GM18520 (cell line): ENCODE measurements around the gene ZNF451.
"Not testable (repeated sequence)": the region's sequence is repeated elsewhere in the genome, so short reads cannot be mapped to it uniquely, and the experiment has no call there.

Experiments
- ATAC-seq: cut with Tn5 transposase; IDR thresholded peaks from one replicate; pipeline ENCODE4 v1.9.1; 2021; ENCODE audit not compliant: unreplicated experiment

ZNF451 gene

DNA sequence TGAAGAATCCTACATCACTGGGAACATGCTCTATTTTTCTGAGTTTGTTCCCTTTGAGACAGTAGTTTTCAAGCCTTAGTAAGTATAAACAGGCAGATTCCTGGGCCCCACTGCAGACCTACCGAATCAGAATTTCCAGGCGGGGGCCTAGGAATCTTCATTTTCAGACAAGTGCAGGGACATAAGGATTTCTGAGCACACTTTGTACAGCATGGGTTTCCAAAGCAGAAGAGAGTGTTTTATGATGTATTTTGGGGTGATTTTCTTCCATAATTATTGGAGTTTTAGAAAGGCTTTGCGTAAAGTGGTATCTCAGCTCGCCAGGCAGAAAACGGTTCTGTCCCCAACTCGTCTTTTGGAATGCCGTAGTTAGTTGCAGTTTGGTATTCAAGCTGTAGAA is 1.4 kb downstream of the ZNF451 start:
- not testable (repeated sequence) for ATAC-seq

- ATAC-seq = no peak
Observed at GRCh38 chr6:57094689-57095088, 4.7 kb downstream of the ZNF451 start.

GRCh38 chr6:57097596-57097995 is 7.6 kb downstream of the ZNF451 start:
- ATAC-seq = no peak

- ATAC-seq = no peak
Observed at GRCh38 chr6:57102976-57103375, 13.0 kb downstream of the ZNF451 start.

GRCh38 chr6:57104336-57104735 is 14.3 kb downstream of the ZNF451 start:
- no peak for ATAC-seq

DNA sequence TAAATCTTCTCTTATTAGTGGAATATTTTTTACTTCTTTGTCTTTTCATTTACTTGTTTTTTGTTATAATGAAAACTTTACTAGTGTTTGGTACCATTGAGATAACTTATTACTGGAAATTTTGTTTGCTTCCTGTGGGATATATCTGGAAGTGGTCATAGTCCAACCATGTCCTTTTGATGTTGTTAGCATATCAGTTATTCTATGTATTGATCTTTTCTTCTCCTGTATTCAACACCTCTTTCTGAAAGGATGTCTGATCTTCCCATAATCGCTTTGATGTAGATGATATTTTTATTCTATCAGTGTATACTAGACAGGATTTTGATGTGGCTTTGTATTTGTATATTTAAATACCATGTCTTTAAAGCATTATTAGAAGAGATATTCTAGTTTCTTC is 17.0 kb downstream of the ZNF451 start:
- no peak for ATAC-seq

- ATAC-seq = peak; percentile 76
Observed at GRCh38 chr6:57108691-57109090, 18.7 kb downstream of the ZNF451 start.

GRCh38 chr6:57109880-57110279 is 19.9 kb downstream of the ZNF451 start:
- no peak for ATAC-seq

- ATAC-seq = no peak
Observed at GRCh38 chr6:57113105-57113504, 23.1 kb downstream of the ZNF451 start.

DNA sequence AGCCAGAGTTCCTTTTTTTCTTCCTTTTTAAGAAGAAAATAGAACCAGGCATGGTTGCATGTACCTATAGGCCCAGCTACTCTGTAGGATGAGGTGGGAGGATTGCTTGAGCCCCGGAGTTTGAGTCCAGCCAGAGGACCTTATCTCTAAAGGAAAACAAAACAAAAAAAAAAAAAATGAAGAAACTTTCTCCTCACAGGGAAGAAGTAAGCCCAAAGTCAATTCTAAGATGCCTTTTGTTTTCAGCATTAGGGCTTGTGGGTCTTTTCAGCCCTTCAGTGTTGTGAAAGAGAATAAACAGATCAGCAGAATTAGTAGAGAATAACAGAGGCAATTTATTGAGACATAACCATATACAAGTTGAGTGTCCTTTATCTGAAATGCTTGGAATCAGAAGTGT is 26.8 kb downstream of the ZNF451 start:
- no peak for ATAC-seq

DNA sequence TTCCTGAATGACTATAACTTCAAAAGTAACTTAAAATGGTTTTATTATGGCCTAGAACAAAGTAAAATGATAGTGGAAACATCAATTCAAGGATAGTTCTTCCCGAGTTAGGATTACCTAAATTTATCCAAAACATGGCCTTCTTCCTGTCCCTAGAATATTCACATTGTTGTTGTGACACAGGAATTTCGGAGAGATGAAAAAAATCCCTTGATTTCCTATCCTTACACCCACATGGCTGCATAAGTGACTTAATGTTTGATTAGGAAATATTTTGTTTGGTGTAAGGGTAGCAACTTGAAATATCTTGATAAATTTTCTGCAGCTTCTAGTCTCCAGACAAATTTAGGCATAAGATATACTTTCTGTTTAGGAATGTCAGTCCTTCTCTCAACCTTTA is 27.8 kb downstream of the ZNF451 start:
- ATAC-seq = no peak

DNA sequence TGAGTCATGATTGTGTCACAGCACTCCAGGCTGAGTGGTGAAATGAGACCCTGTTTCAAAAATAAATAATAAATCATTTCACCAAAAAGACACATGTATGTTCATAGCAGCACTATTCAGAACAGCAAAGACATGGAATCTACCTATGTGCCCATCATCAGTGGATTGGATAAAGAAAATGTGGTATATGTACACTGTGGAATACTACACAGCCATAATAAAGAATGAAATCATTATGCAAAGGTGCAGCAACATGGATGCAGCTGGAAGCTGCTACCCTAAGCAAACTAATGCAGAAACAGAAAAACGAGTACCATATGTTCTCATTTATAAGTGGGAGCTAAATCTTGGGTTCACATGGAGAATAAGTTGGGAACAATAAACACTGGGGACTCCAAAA is 33.1 kb downstream of the ZNF451 start:
- no peak for ATAC-seq

GRCh38 chr6:57127763-57128162 is 37.8 kb downstream of the ZNF451 start:
- no peak for ATAC-seq

- no peak for ATAC-seq
Observed at GRCh38 chr6:57130661-57131177, 40.7 kb downstream of the ZNF451 start.

- ATAC-seq = no peak
Observed at GRCh38 chr6:57134954-57135353, 45.0 kb downstream of the ZNF451 start.

DNA sequence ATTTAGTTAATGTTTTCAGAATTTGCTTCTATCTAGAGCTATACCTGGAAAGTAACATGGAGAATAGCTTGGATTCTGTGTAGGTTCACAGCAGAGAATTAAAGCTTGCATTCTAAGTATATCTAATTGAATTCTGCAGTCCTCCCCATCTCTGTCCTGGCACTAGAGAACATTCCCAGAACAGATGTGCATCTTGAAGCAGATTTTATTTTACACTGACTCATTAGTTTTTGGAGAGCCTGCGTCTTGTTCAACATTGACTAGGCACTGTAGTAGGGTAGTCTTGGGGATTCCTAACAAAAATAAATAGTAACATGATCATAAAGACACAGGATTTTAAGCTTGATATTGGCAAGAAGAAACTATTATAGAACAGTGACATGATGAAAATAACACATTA is 45.9 kb downstream of the ZNF451 start:
- no peak for ATAC-seq

DNA sequence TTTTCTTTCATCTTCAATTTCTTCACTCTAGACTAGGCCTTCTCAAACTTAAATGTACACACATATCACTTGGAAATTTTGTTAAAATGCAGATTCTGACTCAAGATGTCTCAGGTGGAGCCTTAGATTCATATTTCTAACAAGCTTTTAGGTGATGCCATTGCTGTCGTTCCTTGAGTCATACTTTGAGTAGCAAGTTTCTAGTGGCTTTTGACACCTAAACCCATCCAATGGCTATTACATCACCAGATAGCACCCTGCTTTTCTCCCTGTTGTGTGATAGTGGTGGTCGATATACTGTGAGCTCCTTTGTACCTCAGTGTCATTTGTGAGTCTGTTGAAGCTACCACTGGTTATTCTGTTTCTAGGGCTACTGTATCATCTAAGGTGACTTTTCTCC is 47.4 kb downstream of the ZNF451 start:
- peak; percentile 46 for ATAC-seq

DNA sequence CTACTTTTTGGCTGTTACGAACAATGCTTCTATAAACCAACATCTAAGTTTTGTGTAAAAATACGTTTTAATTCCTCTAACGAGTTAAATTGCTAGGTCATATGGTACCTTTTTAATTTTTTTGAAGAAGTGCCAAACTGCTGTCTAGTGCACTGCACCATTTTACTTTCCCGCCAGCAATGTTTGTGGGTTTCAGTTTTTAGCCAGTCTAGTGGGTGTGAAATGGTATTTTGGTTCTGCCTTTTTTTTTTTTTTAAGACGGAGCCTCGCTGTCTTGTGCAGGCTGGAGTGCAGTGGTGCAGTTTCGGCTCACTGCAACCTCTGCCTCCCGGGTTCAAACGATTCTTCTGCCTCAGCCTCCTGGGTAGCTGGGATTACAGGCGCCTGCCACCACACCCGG is 48.0 kb downstream of the ZNF451 start:
- ATAC-seq = no peak

DNA sequence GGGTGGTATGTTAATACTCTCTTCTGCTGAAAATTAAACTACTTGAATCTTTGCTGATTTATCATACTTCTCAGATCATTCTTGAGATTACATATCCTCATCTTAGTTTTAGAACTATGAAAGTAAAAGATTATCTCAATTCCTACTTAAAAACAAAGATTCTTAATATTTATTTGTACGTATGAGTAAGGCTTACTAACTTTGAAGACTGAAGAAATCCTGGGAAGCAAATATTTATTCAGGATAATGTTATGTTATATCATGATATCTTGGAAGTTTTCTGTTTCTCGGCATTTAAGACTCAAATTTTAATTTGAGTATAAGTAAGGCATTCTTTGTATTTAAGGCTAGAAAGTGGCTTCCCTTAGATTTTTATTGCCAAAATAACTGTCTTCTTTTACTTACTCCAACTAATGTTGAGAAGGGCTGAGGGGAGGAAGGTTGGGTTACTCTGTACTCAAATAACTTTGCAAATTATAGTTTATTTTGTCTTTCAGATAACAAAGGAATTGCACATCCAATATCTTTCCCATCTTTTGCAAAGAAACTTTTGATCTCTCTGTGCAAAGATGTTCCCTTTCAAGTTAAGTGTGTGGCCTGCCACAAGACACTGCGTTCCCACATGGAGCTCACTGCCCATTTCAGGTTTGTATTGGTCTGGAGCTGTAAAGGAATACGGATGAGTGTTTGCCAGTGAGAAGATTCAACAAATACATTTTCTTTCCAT is 51.6 kb downstream of the ZNF451 start:
- ATAC-seq = no peak

GRCh38 chr6:57142178-57142525 is 52.2 kb downstream of the ZNF451 start:
- ATAC-seq = no peak

GRCh38 chr6:57143690-57144089 is 53.7 kb downstream of the ZNF451 start:
- ATAC-seq = no peak

DNA sequence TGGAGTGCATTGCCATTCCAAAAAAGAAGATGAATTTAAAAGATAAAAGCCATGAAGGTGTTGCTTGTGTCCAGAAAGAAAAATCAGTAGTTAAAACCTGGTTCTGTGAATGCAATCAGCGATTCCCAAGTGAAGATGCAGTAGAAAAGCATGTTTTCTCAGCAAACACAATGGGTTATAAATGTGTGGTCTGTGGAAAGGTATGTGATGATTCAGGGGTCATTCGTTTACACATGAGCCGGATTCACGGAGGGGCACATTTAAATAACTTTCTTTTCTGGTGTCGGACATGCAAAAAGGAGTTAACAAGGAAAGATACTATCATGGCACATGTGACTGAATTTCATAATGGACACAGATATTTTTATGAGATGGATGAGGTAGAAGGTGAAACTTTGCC is 57.4 kb downstream of the ZNF451 start:
- no peak for ATAC-seq
